ENCODE data around the gene PGAP1. TPM values are rescaled to one million over a fixed set of nuclear protein-coding genes. Genes with fewer than 3 reads are reported as not detected.

PGAP1 gene
- total RNA-seq, 2 donors from 2014 or later, result 8.3 to 12.0 TPM

DNA sequence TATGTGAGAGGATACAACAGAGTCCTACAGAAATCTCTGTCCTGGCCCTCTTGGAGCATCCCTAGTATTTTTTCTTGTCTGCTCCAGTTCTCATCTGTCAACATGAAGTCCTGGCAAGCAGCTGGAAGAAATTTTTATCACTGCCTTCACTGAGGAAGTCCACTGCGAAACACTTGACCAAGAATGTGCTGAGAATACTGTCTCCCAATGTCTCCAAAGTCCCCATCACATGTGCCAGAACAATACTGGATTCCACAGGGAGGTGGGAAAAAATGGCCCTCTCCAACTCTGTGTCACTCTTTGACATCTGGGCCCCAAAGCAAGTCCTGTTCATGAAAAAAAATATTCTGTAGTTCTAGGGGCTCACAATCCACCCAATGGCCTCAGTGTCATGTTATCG is 32.8 kb upstream of the PGAP1 start:
- TF ChIP-seq, protein P1, sequence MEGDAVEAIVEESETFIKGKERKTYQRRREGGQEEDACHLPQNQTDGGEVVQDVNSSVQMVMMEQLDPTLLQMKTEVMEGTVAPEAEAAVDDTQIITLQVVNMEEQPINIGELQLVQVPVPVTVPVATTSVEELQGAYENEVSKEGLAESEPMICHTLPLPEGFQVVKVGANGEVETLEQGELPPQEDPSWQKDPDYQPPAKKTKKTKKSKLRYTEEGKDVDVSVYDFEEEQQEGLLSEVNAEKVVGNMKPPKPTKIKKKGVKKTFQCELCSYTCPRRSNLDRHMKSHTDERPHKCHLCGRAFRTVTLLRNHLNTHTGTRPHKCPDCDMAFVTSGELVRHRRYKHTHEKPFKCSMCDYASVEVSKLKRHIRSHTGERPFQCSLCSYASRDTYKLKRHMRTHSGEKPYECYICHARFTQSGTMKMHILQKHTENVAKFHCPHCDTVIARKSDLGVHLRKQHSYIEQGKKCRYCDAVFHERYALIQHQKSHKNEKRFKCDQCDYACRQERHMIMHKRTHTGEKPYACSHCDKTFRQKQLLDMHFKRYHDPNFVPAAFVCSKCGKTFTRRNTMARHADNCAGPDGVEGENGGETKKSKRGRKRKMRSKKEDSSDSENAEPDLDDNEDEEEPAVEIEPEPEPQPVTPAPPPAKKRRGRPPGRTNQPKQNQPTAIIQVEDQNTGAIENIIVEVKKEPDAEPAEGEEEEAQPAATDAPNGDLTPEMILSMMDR (IDR thresholded peaks at IDR 0.05), result no peak
- TF ChIP-seq POLR2A (IDR thresholded peaks at IDR 0.05) (no peak), POLR2AphosphoS5 (IDR thresholded peaks at IDR 0.05) (no peak)
- Histone ChIP-seq H3K4me3 (no peak overlapping the region), H3K36me3 (no peaks in the 10 kb centered on the region), H3K9me3 (no peaks in the 10 kb centered on the region), H3K4me1 (replicated peaks) (no peaks in the 10 kb centered on the region), H3K27ac (no peak overlapping the region), H3K27me3 (replicated peaks; ENCODE audit: insufficient read depth) (no peaks in the 10 kb centered on the region)
- 83% methylated on average over 2 of the region's 2 CpGs for WGBS
- intact Hi-C loops (cut with DNase I), result no loop called here
- DNase-seq (ENCODE audit: low spot score), result no peak

DNA sequence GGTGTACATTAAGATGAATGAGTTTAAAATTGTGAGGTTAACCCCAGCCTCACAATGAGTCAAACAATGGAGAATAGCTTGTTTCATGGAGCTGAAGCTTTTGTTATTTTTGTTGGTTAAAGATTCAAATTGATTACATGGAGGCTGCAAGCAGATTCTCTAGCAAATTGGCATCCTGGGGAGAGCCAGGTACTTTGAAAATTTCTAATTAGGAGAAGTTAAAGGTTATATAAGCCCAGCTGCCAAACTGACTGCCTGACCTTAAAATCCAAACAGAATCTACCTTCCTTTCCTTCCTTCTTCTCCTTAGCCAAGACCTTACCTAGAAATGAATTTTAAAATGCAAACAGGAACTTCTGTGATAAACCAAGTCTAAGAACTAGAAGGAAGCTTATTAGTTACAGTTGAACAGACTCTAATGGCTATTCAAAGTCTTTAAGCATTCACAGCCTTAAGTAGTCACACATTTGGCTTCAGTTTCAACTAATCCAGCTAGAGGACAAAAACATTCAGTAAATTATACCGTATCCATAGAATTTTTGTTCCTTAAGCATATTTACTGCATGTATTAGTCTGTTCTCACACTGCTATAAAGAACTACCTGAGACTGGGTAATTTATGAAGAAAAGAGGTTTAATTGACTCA is 31.5 kb upstream of the PGAP1 start:
- WGBS, result 83% methylated on average over 1 of the region's 1 CpG
- Histone ChIP-seq H3K4me3 (no peak overlapping the region), H3K36me3 (no peaks in the 10 kb centered on the region), H3K27ac (no peak overlapping the region), H3K9me3 (no peaks in the 10 kb centered on the region), H3K4me1 (replicated peaks) (no peaks in the 10 kb centered on the region), H3K27me3 (replicated peaks; ENCODE audit: insufficient read depth) (no peaks in the 10 kb centered on the region)
- TF ChIP-seq POLR2AphosphoS5 (IDR thresholded peaks at IDR 0.05) (no peak), POLR2A (IDR thresholded peaks at IDR 0.05) (no peak)
- TF ChIP-seq, protein P1 (IDR thresholded peaks at IDR 0.05), result no peak
- no peak for DNase-seq (ENCODE audit: low spot score)
- intact Hi-C loops (cut with DNase I), result no loop called here

DNA sequence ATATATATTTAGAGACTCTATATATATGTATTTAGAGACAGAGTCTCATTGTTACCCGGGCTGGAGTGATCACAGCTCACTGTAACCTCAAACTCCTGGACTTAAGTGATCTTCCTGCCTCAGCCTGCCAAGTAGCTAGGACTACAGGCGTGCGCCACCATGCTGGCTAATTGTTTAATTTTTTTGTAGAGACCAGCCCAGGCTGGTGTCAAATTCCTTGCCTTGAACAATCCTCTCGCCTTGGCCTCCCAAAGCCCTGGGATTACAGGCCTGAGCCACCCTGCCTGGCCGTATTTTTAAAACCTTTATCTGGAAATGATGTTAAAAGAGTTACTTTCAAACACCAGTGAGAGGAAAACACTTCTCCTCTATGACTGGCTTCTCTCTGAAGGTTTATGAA is 30.9 kb upstream of the PGAP1 start:
- no peak for DNase-seq (ENCODE audit: low spot score)
- 90% methylated on average over 5 of the region's 5 CpGs for WGBS
- no peaks in the 10 kb centered on the region for H3K4me1 ChIP-seq (replicated peaks)
- TF ChIP-seq POLR2A (IDR thresholded peaks at IDR 0.05), result no peak
- no peak for TF ChIP-seq POLR2AphosphoS5 (IDR thresholded peaks at IDR 0.05)
- TF ChIP-seq, protein P1 (IDR thresholded peaks at IDR 0.05), result no peak
- H3K27ac ChIP-seq, result no peak overlapping the region
- H3K36me3 ChIP-seq, result no peaks in the 10 kb centered on the region
- no peak overlapping the region for H3K4me3 ChIP-seq
- H3K9me3 ChIP-seq, result no peaks in the 10 kb centered on the region
- intact Hi-C loops (cut with DNase I), result no loop called here
- H3K27me3 ChIP-seq (replicated peaks; ENCODE audit: insufficient read depth), result no peaks in the 10 kb centered on the region

DNA sequence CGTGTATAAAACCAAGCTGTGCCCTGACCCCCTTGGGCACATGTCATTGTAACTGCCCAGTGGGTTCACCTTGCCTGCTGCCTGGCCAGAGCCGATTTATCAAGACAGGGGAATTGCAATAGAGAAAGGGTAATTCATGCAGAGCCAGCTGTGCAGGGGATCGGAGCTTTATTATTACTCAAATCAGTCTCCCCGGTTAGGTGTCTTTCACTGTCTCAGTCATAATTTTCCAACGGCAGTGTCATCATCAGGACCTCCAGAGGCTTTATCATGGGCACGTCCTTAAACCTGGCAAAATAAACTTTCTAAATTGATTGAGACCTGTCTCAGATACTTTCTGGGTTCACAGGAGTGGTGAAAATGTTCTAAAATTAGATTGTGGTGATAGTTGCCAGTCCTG is 29.6 kb upstream of the PGAP1 start:
- intact Hi-C loops (cut with DNase I), result no loop called here
- no peaks in the 10 kb centered on the region for H3K9me3 ChIP-seq
- no peak overlapping the region for H3K27ac ChIP-seq
- DNase-seq (ENCODE audit: low spot score), result no peak
- WGBS, result 77% methylated on average over 6 of the region's 6 CpGs
- H3K4me3 ChIP-seq, result no peak overlapping the region
- no peaks in the 10 kb centered on the region for H3K36me3 ChIP-seq
- TF ChIP-seq, protein P1 (IDR thresholded peaks at IDR 0.05), result no peak
- TF ChIP-seq POLR2AphosphoS5 (IDR thresholded peaks at IDR 0.05) (no peak), POLR2A (IDR thresholded peaks at IDR 0.05) (no peak)
- H3K4me1 ChIP-seq (replicated peaks), result no peaks in the 10 kb centered on the region
- no peaks in the 10 kb centered on the region for H3K27me3 ChIP-seq (replicated peaks; ENCODE audit: insufficient read depth)

DNA sequence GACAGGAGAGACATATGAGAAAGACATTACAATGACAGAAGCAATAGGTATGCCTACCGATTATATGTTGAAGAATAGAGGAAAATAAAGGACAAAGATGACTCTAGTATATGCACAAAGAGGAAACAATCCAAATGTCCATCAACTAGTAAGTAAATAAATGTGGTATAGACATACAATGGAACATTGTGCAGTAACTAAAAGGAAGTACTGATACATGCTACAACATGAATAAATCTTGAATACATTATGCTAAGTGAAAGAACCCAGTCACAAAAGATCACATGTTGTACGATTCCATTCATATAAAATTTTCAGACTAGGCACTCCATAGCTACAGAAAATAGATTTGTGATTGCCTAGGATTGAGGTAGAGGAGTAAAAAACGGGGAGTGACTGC is 28.5 kb upstream of the PGAP1 start:
- no peaks in the 10 kb centered on the region for H3K9me3 ChIP-seq
- no peak overlapping the region for H3K4me3 ChIP-seq
- 49% methylated on average over 3 of the region's 3 CpGs for WGBS
- TF ChIP-seq POLR2AphosphoS5 (IDR thresholded peaks at IDR 0.05) (no peak), POLR2A (IDR thresholded peaks at IDR 0.05) (no peak)
- TF ChIP-seq, protein P1 (IDR thresholded peaks at IDR 0.05), result no peak
- H3K27ac ChIP-seq, result no peak overlapping the region
- intact Hi-C loops (cut with DNase I), result no loop called here
- no peaks in the 10 kb centered on the region for H3K4me1 ChIP-seq (replicated peaks)
- no peaks in the 10 kb centered on the region for H3K36me3 ChIP-seq
- no peaks in the 10 kb centered on the region for H3K27me3 ChIP-seq (replicated peaks; ENCODE audit: insufficient read depth)
- no peak for DNase-seq (ENCODE audit: low spot score)
